Measurements from ENCODE around the gene IGF2R. TPM values are rescaled to one million over a fixed set of nuclear protein-coding genes. Genes with fewer than 3 reads are reported as not detected.

The IGF2R gene
- total and polyA plus RNA-seq, 2 of the 13 experiments (the other 11 are each of a cell fraction or from before 2014, with no cell fraction given) = 38.3 to 70.0 TPM

DNA sequence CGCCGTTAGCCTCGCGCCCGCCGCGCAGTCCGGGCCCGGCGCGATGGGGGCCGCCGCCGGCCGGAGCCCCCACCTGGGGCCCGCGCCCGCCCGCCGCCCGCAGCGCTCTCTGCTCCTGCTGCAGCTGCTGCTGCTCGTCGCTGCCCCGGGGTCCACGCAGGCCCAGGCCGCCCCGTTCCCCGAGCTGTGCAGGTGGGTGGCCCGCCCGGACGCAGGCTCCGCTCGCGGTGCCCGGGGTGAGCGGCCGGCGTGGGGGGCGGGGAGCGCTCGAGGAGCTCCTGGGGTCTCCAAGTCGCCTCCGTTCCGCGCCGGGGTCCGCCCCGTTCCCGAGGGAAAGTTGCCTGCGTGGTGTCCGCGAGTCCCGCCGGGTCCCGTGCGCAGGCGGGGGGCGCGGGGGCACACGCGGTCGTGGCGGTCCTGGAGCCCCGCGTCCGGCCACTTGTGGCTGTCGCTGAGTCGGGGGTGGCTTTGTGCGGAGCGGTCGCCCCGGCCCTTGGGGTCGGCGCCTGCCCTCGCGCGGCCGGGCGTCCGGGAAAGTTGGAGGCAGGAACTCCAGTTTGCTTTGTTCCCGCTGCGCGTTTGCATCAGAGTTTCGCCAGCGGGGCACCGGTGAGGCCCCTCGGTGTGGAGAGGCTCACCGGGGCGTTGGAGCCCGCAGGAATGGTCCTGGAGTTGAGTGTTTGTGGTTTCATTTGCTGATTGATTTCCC, 476 bp downstream of the IGF2R start (continued):
- no peak for TF ChIP-seq MIER2 (CRISPR knock-in tag; IDR thresholded peaks at IDR 0.05)
- no peak for TF ChIP-seq ZNF256 (CRISPR knock-in tag; conservative IDR thresholded peaks at IDR 0.05)
- no peak for TF ChIP-seq ZNF761 (CRISPR knock-in tag; conservative IDR thresholded peaks at IDR 0.05)
- TF ChIP-seq ZNF598 (CRISPR knock-in tag; IDR thresholded peaks at IDR 0.05; ENCODE audit: borderline replicate concordance) = no peak
- no peak for TF ChIP-seq ZNF737 (CRISPR knock-in tag; IDR thresholded peaks at IDR 0.05; ENCODE audit: borderline replicate concordance)
- no peak for TF ChIP-seq MATR3 (CRISPR knock-in tag; IDR thresholded peaks at IDR 0.05)
- no peak for TF ChIP-seq MZF1 (CRISPR knock-in tag; IDR thresholded peaks at IDR 0.05; ENCODE audit: borderline replicate concordance)
- TF ChIP-seq ZNF343 (CRISPR knock-in tag; IDR thresholded peaks at IDR 0.05) = no peak
- TF ChIP-seq, protein P1, sequence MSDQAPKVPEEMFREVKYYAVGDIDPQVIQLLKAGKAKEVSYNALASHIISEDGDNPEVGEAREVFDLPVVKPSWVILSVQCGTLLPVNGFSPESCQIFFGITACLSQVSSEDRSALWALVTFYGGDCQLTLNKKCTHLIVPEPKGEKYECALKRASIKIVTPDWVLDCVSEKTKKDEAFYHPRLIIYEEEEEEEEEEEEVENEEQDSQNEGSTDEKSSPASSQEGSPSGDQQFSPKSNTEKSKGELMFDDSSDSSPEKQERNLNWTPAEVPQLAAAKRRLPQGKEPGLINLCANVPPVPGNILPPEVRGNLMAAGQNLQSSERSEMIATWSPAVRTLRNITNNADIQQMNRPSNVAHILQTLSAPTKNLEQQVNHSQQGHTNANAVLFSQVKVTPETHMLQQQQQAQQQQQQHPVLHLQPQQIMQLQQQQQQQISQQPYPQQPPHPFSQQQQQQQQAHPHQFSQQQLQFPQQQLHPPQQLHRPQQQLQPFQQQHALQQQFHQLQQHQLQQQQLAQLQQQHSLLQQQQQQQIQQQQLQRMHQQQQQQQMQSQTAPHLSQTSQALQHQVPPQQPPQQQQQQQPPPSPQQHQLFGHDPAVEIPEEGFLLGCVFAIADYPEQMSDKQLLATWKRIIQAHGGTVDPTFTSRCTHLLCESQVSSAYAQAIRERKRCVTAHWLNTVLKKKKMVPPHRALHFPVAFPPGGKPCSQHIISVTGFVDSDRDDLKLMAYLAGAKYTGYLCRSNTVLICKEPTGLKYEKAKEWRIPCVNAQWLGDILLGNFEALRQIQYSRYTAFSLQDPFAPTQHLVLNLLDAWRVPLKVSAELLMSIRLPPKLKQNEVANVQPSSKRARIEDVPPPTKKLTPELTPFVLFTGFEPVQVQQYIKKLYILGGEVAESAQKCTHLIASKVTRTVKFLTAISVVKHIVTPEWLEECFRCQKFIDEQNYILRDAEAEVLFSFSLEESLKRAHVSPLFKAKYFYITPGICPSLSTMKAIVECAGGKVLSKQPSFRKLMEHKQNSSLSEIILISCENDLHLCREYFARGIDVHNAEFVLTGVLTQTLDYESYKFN (CRISPR knock-in tag; conservative IDR thresholded peaks at IDR 0.05) = no peak
- no peak for TF ChIP-seq ZNF543 (CRISPR knock-in tag; IDR thresholded peaks at IDR 0.05)
- peak; percentile 32; the same call in 1 of the 2 replicates for TF ChIP-seq KLF12 (CRISPR knock-in tag; IDR thresholded peaks at IDR 0.05; ENCODE audit: borderline replicate concordance)
- no peak for TF ChIP-seq ZNF652 (CRISPR knock-in tag; IDR thresholded peaks at IDR 0.05; ENCODE audit: borderline replicate concordance, low read depth)
- TF ChIP-seq, protein P2, sequence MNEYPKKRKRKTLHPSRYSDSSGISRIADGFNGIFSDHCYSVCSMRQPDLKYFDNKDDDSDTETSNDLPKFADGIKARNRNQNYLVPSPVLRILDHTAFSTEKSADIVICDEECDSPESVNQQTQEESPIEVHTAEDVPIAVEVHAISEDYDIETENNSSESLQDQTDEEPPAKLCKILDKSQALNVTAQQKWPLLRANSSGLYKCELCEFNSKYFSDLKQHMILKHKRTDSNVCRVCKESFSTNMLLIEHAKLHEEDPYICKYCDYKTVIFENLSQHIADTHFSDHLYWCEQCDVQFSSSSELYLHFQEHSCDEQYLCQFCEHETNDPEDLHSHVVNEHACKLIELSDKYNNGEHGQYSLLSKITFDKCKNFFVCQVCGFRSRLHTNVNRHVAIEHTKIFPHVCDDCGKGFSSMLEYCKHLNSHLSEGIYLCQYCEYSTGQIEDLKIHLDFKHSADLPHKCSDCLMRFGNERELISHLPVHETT (CRISPR knock-in tag; conservative IDR thresholded peaks at IDR 0.05) = no peak
- no peak for TF ChIP-seq ZNF570 (CRISPR knock-in tag; IDR thresholded peaks at IDR 0.05; ENCODE audit: borderline replicate concordance)
- no peak for TF ChIP-seq MIER3 (CRISPR knock-in tag; IDR thresholded peaks at IDR 0.05; ENCODE audit: borderline replicate concordance)
- no peak; the same call in 1 of the 2 replicates for TF ChIP-seq ZNF446 (CRISPR knock-in tag; IDR thresholded peaks at IDR 0.05)
- no peak for TF ChIP-seq ZBTB8A (CRISPR knock-in tag; IDR thresholded peaks at IDR 0.05; ENCODE audit: borderline replicate concordance, low read depth)
- no peak for TF ChIP-seq FOXO1 (CRISPR knock-in tag; IDR thresholded peaks at IDR 0.05)
- TF ChIP-seq, protein P3, sequence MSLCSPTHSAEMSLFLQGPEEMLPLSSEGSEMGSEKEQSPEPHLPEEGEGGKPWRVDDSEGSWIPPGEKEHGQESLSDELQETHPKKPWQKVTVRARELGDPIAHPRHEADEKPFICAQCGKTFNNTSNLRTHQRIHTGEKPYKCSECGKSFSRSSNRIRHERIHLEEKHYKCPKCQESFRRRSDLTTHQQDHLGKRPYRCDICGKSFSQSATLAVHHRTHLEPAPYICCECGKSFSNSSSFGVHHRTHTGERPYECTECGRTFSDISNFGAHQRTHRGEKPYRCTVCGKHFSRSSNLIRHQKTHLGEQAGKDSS (CRISPR knock-in tag; IDR thresholded peaks at IDR 0.05; ENCODE audit: borderline replicate concordance, low read depth) = no peak
- TF ChIP-seq, protein P4, sequence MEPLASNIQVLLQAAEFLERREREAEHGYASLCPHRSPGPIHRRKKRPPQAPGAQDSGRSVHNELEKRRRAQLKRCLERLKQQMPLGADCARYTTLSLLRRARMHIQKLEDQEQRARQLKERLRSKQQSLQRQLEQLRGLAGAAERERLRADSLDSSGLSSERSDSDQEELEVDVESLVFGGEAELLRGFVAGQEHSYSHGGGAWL (CRISPR knock-in tag; IDR thresholded peaks at IDR 0.05) = peak; percentile 63
- TF ChIP-seq ZBTB20 (CRISPR knock-in tag; IDR thresholded peaks at IDR 0.05; ENCODE audit: borderline replicate concordance, low read depth) = no peak
- TF ChIP-seq MEIS1 (CRISPR knock-in tag; IDR thresholded peaks at IDR 0.05; ENCODE audit: borderline replicate concordance) = no peak

Measured in HepG2 (cell line).